HG02870 (cell line): ENCODE results near the gene ZNF414.

Experiments
- ATAC-seq: cut with Tn5 transposase; IDR thresholded peaks from one replicate; pipeline ENCODE4 v1.9.1; 2021; ENCODE audit warnings: mild to moderate bottlenecking, moderate library complexity; ENCODE audit not compliant: unreplicated experiment

ZNF414 gene

GRCh38 chr19:8491574-8491973 is 22.4 kb downstream of the ZNF414 start:
- ATAC-seq, result no peak

- no peak for ATAC-seq
Observed at GRCh38 chr19:8490873-8491272, 23.1 kb downstream of the ZNF414 start.

GRCh38 chr19:8490395-8490760 is 23.6 kb downstream of the ZNF414 start:
- ATAC-seq, result no peak

- no peak for ATAC-seq
Observed at GRCh38 chr19:8489561-8490394, 24.2 kb downstream of the ZNF414 start.

- ATAC-seq, result no peak
Observed at GRCh38 chr19:8488365-8488764, 25.6 kb downstream of the ZNF414 start.

- ATAC-seq, result peak; percentile 72
Observed at GRCh38 chr19:8487137-8487851, 26.7 kb downstream of the ZNF414 start.

GRCh38 chr19:8486661-8487136 is 27.3 kb downstream of the ZNF414 start:
- ATAC-seq, result no peak

- ATAC-seq, result no peak
Observed at GRCh38 chr19:8485561-8486371, 28.2 kb downstream of the ZNF414 start.

GRCh38 chr19:8484331-8484894 is 29.6 kb downstream of the ZNF414 start:
- ATAC-seq, result no peak

- no peak for ATAC-seq
Observed at GRCh38 chr19:8483165-8483564, 30.8 kb downstream of the ZNF414 start.

- no peak for ATAC-seq
Observed at GRCh38 chr19:8482696-8483095, 31.3 kb downstream of the ZNF414 start.

GRCh38 chr19:8481616-8482015 is 32.4 kb downstream of the ZNF414 start:
- no peak for ATAC-seq

- no peak for ATAC-seq
Observed at GRCh38 chr19:8481201-8481600, 32.8 kb downstream of the ZNF414 start.

- ATAC-seq, result no peak
Observed at GRCh38 chr19:8478598-8478997, 35.4 kb downstream of the ZNF414 start.

GRCh38 chr19:8477889-8478288 is 36.1 kb downstream of the ZNF414 start:
- ATAC-seq, result no peak

- no peak for ATAC-seq
Observed at GRCh38 chr19:8476524-8476923, 37.4 kb downstream of the ZNF414 start.

- no peak for ATAC-seq
Observed at GRCh38 chr19:8475005-8475404, 39.0 kb downstream of the ZNF414 start.

- no peak for ATAC-seq
Observed at GRCh38 chr19:8473648-8474476, 40.1 kb downstream of the ZNF414 start.

GRCh38 chr19:8469613-8470368 is 44.2 kb downstream of the ZNF414 start:
- no peak for ATAC-seq
